Measurements from ENCODE around the gene MORN1.

DNA sequence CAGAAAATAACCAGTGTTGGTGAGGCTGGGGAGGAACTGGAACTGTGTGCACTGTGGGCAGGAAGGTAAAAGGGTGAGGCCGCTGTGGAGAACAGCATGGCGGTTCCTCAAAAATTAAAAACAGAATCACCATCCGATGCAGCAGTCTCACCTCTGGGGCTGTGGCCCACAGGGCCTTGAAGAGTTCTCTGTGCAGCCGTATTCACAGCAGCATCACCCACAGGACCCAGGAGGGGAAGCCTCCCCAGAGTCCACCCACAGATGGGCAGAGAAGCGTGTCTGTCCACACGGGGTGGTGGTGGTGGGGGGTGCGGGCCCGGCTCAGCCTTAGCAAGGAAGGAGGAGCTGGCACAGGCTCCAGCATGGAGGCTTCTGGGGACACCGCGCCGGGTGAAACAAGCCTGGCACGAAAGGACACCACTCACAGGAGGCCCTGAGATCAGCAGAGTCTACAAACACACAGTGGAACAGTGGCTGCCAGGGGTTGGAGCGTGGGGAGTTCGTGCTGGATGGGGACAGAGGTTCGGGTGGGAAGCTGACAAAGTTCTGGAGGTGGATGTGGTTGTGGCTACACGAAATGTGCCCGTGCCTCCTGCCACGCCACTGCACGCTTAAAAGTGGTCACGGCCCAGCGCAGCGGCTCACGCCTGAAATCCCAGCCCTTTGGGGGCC is 11.5 kb downstream of the MORN1 start:
- TF ChIP-seq POLR2AphosphoS5 (IDR thresholded peaks at IDR 0.05) (no peak), POLR2A (IDR thresholded peaks at IDR 0.05) (no peak)
- TF ChIP-seq, protein P1, sequence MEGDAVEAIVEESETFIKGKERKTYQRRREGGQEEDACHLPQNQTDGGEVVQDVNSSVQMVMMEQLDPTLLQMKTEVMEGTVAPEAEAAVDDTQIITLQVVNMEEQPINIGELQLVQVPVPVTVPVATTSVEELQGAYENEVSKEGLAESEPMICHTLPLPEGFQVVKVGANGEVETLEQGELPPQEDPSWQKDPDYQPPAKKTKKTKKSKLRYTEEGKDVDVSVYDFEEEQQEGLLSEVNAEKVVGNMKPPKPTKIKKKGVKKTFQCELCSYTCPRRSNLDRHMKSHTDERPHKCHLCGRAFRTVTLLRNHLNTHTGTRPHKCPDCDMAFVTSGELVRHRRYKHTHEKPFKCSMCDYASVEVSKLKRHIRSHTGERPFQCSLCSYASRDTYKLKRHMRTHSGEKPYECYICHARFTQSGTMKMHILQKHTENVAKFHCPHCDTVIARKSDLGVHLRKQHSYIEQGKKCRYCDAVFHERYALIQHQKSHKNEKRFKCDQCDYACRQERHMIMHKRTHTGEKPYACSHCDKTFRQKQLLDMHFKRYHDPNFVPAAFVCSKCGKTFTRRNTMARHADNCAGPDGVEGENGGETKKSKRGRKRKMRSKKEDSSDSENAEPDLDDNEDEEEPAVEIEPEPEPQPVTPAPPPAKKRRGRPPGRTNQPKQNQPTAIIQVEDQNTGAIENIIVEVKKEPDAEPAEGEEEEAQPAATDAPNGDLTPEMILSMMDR (IDR thresholded peaks at IDR 0.05) = no peak
